ENCODE measurements around the gene DUSP15.
"Not testable (repeated sequence)": the region's sequence is repeated elsewhere in the genome, so short reads cannot be mapped to it uniquely, and the experiment has no call there.

DUSP15 gene

DNA sequence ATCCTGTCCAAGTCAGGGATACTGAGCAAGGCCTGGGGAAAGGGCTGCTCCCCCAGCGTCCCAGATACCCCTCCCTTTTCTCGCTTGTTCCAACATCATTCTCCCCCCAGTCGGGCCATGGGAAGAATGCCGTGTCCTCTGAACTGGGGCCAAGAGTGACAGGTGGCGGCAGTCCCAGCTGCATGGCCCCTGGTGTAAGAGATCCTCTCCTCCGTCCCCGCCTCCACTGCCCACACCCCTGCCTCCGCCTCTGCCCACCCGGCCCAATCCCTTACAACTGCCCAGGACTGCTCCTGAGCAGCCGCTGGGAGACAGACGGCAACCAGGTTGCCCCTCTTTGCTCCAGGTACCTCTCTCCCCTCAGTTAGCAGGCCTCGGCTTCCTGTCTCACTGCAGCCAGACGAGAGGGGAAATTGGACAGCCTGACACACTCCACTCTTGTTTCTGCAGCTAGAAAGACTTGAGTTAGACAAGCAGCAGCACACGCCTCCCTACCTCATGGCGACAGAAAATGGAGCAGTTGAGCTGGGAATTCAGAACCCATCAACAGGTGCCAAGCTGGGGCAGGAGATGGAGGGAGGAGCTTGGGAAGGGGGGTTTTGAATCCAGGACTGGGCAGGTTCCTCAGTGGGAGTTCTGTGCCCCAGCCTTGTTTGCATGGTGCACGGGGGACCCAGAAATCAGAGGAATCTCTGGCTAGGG is 51.1 kb downstream of the DUSP15 start, which contains the start of gene MYLK2:
Gene MYLK2, plus strand, starts transcription at position 274 of the 702 bp plus-strand sequence. Its CDS starts 225 bp downstream, at position 499.
- no peak for FAIRE-seq

DNA sequence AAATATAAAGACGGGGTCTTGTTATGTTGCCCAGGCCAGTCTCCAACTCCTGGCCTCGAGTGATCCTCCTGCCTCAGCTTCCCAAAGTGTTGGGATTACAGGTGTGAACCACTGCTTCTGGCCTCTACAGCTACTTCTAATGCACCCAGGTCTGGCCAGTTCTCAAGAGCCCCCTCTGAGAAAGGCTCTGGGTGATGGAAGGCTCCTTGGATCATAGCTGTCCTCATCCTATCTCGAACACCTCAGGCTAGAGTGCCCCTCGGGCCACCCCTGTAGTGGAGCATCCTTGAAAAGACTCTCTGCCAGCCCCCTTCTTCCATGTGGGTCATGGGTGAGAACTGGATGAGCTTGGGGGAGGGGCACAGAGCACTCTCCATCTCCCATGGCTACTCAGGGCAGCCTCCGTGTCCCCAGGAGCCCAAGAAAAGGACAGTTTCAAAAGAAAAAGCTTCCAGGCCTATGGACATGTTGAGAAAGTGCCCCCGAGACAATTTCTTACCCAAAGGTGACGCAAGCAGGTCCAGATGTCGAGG is 51.9 kb downstream of the DUSP15 start:
- no peak for FAIRE-seq

DNA sequence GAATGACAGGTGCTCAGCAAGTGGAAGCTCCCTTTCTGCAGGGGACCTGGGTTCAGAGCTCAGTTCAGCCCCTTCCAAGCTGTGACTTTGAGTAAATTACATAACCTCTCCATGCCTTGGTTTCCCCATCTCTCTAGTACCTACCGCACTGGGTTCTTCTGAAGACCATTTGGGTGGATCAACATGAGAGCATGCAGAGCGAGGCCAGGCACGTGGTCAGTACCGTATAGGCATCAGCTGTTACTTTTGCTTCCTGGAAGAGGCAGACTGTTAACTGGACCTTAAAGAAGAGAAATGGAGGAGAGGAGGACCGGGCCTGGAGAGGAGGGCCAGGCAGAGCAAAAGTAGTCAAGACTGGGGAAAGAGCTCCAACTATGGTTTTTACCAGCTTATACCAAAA is 52.9 kb downstream of the DUSP15 start:
- no peak for FAIRE-seq

GRCh38 chr20:31816221-31816620 is 54.1 kb downstream of the DUSP15 start:
- no peak for FAIRE-seq

- no peak for FAIRE-seq
Observed at GRCh38 chr20:31815408-31816188, 54.7 kb downstream of the DUSP15 start.

GRCh38 chr20:31814142-31814541 is 56.2 kb downstream of the DUSP15 start:
- FAIRE-seq, result not testable (repeated sequence)

DNA sequence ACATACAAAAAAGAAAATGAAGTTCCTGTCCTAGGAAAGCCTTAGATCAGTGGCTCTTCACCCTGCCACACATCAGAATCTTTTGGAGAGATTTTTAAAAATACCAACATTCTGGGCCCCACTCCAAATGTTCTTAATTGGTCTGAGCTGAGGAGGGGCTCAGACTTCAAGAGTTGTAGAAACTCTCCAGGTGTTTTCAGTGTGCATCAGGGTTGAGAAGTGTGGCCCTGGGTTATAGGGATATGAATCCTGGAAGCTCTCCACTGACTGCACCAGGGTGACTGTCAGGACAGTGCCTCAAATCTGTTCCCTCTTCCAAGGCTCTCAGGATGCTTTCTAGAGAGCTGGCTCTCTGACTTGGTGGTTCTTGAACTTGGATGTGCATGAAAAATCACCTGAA is 56.7 kb downstream of the DUSP15 start:
- no peak for FAIRE-seq

GRCh38 chr20:31811796-31812728 is 58.3 kb downstream of the DUSP15 start:
- no peak for FAIRE-seq

- FAIRE-seq, result no peak
Observed at GRCh38 chr20:31811198-31811597, 59.1 kb downstream of the DUSP15 start.

Data from G401.6 (cell line).